Measurements from ENCODE around the gene CEPT1.

CEPT1 gene

DNA sequence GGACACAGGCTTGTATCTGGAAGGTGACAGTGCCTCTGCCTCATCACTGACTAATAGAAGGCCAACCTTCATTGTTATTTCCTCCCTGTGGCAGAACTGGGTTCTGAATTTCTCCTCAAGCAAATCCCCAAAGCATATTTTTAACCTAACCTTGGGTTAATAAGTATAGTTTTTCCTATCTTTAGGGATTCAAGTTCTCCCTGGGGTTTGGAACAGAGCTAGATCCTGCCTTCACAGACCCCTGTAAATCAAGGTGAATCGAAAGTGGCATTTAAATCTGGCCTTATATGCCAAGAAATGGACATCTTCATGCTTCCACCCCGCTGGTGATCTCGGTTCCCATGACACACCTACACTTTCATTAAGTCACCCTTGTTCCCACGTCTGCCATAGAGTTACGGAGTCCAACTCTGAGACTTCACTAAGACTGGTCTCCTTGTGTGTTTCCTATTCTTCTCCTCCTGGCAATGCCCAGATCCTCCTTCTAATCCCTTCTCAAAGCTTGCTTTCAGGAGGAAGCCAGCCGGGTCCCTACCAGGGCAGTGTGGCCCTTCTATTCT is 83.2 kb downstream of the CEPT1 start:
- H4K20me1 ChIP-seq (ENCODE audit: control insufficient read depth, insufficient read depth, low read depth, low read length), result no peaks in the 10 kb centered on the region
- no peaks in the 10 kb centered on the region for H3K27me3 ChIP-seq (ENCODE audit: control insufficient read depth, low read length)
- H3K4me2 ChIP-seq (ENCODE audit: low read length), result peak overlapping the region; percentile 87
- H3F3A ChIP-seq (ENCODE audit: control insufficient read depth, insufficient read depth), result peaks cover 36% of the 10 kb centered on the region
- H3K4me3 ChIP-seq (ENCODE audit: low read length), result peak overlapping the region; percentile 7
- H3K36me3 ChIP-seq (ENCODE audit: control insufficient read depth, low read length), result peaks cover 9% of the 10 kb centered on the region
- H3K4me1 ChIP-seq (ENCODE audit: control insufficient read depth, low read length), result peaks cover 80% of the 10 kb centered on the region
- H3K27ac ChIP-seq (ENCODE audit: low read depth, low read length), result peak overlapping the region; percentile 98; the same call in 1 of the 2 replicates
- H3K79me2 ChIP-seq (ENCODE audit: control insufficient read depth, low read length), result no peaks in the 10 kb centered on the region
- no peaks in the 10 kb centered on the region for H3K9me2 ChIP-seq (replicated peaks; ENCODE audit: control insufficient read depth, low read length)
- no peaks in the 10 kb centered on the region for H3K9me3 ChIP-seq (ENCODE audit: control insufficient read depth, insufficient read depth, low read length)
- TF ChIP-seq, protein P1, sequence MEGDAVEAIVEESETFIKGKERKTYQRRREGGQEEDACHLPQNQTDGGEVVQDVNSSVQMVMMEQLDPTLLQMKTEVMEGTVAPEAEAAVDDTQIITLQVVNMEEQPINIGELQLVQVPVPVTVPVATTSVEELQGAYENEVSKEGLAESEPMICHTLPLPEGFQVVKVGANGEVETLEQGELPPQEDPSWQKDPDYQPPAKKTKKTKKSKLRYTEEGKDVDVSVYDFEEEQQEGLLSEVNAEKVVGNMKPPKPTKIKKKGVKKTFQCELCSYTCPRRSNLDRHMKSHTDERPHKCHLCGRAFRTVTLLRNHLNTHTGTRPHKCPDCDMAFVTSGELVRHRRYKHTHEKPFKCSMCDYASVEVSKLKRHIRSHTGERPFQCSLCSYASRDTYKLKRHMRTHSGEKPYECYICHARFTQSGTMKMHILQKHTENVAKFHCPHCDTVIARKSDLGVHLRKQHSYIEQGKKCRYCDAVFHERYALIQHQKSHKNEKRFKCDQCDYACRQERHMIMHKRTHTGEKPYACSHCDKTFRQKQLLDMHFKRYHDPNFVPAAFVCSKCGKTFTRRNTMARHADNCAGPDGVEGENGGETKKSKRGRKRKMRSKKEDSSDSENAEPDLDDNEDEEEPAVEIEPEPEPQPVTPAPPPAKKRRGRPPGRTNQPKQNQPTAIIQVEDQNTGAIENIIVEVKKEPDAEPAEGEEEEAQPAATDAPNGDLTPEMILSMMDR (IDR thresholded peaks at IDR 0.05; ENCODE audit: low read depth, low read length, poor library complexity, severe bottlenecking), result no peak

DNA sequence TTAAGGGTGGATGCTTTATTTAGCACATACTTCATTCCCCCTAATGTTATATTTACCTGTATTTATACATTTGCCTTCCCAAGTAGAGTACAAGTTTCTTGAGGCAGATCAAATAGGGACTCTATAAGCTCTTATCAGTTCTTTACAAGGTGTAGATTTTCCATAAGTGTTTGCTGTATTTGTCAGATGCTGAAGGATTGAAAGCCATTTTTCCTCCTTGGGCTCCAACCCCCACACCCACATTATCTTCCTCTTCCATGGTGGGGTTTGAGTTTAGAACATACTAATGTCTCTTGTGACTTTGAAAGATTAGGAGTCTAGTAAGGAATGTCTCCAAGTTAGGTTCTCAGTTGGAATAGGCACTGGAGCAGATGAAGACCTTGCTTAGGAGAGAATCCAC is 85.1 kb downstream of the CEPT1 start:
- Histone ChIP-seq H3K9me2 (replicated peaks; ENCODE audit: control insufficient read depth, low read length) (no peaks in the 10 kb centered on the region), H3K4me1 (ENCODE audit: control insufficient read depth, low read length) (peaks cover 73% of the 10 kb centered on the region), H3K27ac (ENCODE audit: low read depth, low read length) (no peak overlapping the region), H3K36me3 (ENCODE audit: control insufficient read depth, low read length) (peaks cover 3% of the 10 kb centered on the region; the same call in 1 of the 2 replicates), H3K4me2 (ENCODE audit: low read length) (peak overlapping the region; percentile 11), H3K9me3 (ENCODE audit: control insufficient read depth, insufficient read depth, low read length) (no peaks in the 10 kb centered on the region), H3K79me2 (ENCODE audit: control insufficient read depth, low read length) (peaks cover 4% of the 10 kb centered on the region), H3F3A (ENCODE audit: control insufficient read depth, insufficient read depth) (peaks cover 20% of the 10 kb centered on the region), H3K27me3 (ENCODE audit: control insufficient read depth, low read length) (no peaks in the 10 kb centered on the region), H4K20me1 (ENCODE audit: control insufficient read depth, insufficient read depth, low read depth, low read length) (no peaks in the 10 kb centered on the region), H3K4me3 (ENCODE audit: low read length) (no peak overlapping the region)
- no peak for TF ChIP-seq EZH2phosphoT487 (IDR thresholded peaks at IDR 0.05; ENCODE audit: borderline replicate concordance, low read length)
- TF ChIP-seq, protein P1 (IDR thresholded peaks at IDR 0.05; ENCODE audit: low read depth, low read length, poor library complexity, severe bottlenecking), result no peak

DNA sequence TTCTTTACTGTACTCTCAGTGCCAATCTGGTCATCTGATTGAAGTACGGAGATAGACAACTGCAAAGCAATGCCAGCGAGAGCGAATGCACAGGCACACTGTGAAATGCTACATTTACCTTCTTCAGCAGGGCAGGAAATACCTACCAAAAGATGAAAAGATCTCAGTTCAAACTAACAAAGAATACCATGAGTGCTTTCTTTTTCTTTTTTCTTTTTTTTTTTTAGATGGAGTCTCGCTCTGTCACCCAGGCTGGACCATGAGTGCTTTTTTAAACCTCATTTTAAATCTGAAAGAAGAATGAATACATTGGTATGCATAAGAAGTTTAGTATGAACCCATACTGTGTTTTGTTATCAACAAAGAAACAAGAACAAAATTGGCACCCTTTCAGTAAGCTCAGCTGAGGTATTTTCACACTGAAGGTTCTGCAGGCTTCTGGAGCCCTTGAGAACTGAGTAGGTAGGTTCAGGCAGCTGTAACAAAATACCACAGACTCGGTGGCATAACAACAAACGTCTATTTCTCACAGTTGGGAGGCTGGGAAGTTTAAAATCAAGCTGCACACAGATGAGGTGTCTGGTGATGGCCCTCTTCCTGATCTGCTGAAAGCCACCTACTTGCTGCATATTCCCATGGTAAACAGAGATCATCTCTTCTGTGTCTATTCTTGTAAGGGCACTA is 85.8 kb downstream of the CEPT1 start:
- TF ChIP-seq, protein P1 (IDR thresholded peaks at IDR 0.05; ENCODE audit: low read depth, low read length, poor library complexity, severe bottlenecking), result no peak
- TF ChIP-seq EZH2phosphoT487 (IDR thresholded peaks at IDR 0.05; ENCODE audit: borderline replicate concordance, low read length), result no peak
- H3K4me3 ChIP-seq (ENCODE audit: low read length), result no peak overlapping the region
- peak overlapping the region; percentile 13; the same call in 1 of the 2 replicates for H3K27ac ChIP-seq (ENCODE audit: low read depth, low read length)
- peak overlapping the region; percentile 11 for H3K4me2 ChIP-seq (ENCODE audit: low read length)
- peaks cover 12% of the 10 kb centered on the region for H3K79me2 ChIP-seq (ENCODE audit: control insufficient read depth, low read length)
- H3K9me3 ChIP-seq (ENCODE audit: control insufficient read depth, insufficient read depth, low read length), result no peaks in the 10 kb centered on the region
- peaks cover 72% of the 10 kb centered on the region for H3K4me1 ChIP-seq (ENCODE audit: control insufficient read depth, low read length)
- peaks cover 5% of the 10 kb centered on the region for H3K36me3 ChIP-seq (ENCODE audit: control insufficient read depth, low read length)
- H4K20me1 ChIP-seq (ENCODE audit: control insufficient read depth, insufficient read depth, low read depth, low read length), result no peaks in the 10 kb centered on the region
- H3K27me3 ChIP-seq (ENCODE audit: control insufficient read depth, low read length), result no peaks in the 10 kb centered on the region
- no peaks in the 10 kb centered on the region for H3K9me2 ChIP-seq (replicated peaks; ENCODE audit: control insufficient read depth, low read length)
- peaks cover 12% of the 10 kb centered on the region for H3F3A ChIP-seq (ENCODE audit: control insufficient read depth, insufficient read depth)
